Epithelial cell of esophagus (primary cell): ENCODE results near the gene UBN2.
"Not testable (repeated sequence)": the region's sequence is repeated elsewhere in the genome, so short reads cannot be mapped to it uniquely, and the experiment has no call there.

Source experiments
- DNase-seq: peaks from one replicate; pipeline ENCODE4 v3.0.0; 2010; ENCODE audit warnings: low read depth
- H3K4me3 ChIP-seq: 2 replicates; pipeline ENCODE4 v1.5.1; 2011; ENCODE audit warnings: mild to moderate bottlenecking, low read length, control low read depth
- CTCF ChIP-seq: IDR thresholded peaks from 2 replicates; pipeline ENCODE4 v1.5.1; 2011; ENCODE audit warnings: low read depth, mild to moderate bottlenecking, low read length, control low read depth, inconsistent platforms; ENCODE audit not compliant: insufficient read depth; ENCODE audit errors: missing control alignments

Gene UBN2

DNA sequence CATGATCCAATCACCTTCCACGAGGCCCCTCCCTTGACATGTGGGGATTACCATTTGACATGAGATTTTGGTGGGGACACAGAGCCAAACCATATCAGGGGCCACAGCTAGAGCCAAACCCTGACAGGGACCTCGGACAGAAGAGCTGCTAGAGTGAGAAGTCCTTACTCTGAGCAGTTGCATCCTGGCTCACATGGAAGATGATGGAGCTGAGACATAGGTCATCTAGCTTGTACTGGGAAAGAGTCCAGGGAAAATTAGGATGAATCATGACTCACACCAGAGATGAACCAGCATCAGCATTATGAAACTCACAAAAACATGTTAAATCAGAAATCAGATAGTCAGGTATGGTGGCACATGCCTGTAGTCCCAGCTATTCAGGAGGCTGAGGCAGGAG, 97.3 kb downstream of the UBN2 start:
- H3K4me3 ChIP-seq, result no peak overlapping the region
- TF ChIP-seq CTCF, result no peak
- DNase-seq, result peak; percentile 89

DNA sequence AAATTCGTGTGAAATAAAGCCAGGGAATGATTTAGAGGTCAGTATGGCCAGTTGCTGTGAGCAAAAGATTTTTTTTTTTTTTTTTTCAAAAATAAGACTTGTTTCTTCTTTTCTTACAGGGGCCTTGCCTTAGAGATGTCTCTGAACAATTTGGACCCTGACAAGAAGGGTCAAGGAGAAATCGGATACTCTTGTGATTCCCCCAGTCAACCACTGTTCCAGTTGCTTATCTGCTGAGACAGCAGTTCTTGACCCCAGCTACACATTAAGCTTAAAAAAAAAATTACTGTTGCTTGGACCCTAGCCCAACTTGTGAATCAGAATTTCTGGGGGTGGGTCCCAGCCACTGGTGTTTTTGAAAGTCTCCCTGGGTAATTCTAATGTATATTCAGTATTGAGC, 98.1 kb downstream of the UBN2 start:
- H3K4me3 ChIP-seq, result no peak overlapping the region
- TF ChIP-seq CTCF, result no peak
- DNase-seq, result no peak

DNA sequence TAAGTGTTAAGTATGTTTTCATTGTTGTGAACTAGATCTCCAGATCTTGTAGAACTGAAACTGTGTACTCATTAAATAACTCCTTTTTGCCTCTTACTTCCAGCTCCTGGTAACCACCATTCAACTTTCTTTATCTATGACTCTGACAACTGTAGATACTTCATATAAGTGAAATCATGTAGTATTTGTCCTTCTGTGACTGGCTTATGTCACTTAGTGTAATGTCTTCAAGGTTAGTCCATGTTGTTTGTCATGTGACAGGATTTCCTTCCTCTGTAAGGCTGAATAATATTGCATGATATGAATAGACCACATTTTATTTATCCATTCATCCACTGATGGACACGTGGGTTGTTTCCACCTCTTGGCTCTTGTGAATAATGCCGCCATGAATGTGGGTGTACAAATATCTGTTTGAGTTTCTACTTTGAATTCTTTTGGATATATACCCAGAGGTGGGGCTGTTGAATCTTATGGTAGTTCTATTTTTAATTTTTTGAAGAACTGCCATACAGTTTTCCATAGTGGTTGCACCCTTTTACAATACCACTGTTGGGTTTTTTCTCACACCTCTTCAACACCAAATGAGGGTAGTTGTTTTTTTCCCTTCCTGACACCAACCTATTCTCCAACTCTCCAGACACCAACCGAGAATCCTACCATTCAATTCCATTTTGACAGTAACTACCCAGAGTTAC, 99.4 kb downstream of the UBN2 start:
- no peak for DNase-seq
- no peak for TF ChIP-seq CTCF
- no peak overlapping the region for H3K4me3 ChIP-seq

GRCh38 chr7:139332697-139333359, 101.8 kb downstream of the UBN2 start:
- TF ChIP-seq CTCF, result no peak
- H3K4me3 ChIP-seq, result no peak overlapping the region
- no peak for DNase-seq

GRCh38 chr7:139333443-139333842, 102.4 kb downstream of the UBN2 start:
- H3K4me3 ChIP-seq, DNase-seq: not testable (repeated sequence)

DNA sequence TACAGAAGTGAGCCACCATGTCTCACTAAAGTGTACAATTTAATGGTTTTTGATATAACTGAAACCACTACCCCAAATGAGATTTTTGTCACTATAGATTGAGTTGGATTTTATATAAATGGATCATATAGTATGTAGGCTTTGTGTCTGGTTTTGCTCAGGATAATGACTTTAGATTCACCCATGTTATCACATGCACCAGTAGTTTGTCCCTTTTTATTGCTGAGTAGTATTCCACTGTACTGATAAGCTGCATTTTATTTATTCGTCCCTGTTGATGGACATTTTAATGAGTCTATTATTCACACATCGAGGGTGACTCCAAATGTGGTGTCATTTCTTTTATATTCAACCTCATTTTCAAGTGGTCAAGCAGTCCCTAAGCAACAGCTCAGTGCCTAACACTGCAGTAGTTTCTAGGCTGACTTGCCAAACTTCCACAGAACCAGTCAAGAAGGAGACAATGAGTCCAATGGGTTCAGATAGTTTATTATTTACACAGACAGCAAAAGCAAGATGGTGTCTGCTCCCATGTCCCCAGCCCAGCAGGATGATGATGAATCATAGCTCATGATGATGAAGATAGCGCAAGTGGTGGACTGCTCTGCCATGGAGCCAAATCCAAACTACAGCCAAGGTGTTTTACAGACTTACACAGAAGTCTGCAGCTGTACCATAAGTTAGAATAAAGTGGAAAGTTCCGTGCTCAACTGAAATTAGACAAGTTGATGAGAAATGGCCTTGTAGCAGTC, 103.5 kb downstream of the UBN2 start:
- no peak for DNase-seq
- TF ChIP-seq CTCF, result no peak
- no peak overlapping the region for H3K4me3 ChIP-seq

DNA sequence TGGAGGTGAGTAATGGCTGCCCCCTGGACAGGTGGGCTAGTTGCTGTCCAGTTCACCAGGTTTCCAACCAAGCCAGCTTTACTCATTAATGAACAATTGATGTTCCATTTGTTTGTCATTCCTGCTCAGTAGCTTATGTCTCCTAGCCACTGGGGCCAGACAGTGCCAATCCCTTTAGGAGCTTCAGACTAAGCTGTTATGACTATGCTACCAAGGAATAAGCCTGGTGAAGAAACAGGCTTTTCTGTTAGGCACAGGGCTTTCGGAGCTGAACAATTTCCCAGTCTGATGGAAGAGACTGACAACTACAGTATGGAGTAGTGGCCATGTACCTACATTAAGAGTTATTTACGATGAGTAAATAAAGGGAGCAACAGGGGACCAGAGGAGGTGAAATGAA, 108.0 kb downstream of the UBN2 start:
- no peak for DNase-seq
- TF ChIP-seq CTCF, result no peak
- no peak overlapping the region for H3K4me3 ChIP-seq
